Measurements from ENCODE around the gene NAV1.
A peak's percentile ranks its signal among the peaks of the same experiment; 100 is the strongest.
"Not testable (repeated sequence)": the region's sequence is repeated elsewhere in the genome, so short reads cannot be mapped to it uniquely, and the experiment has no call there.

The NAV1 gene

GRCh38 chr1:201518071-201518470, 20.9 kb upstream of the NAV1 start:
- H3K4me3 ChIP-seq (ENCODE audit: low read depth, low read length), result no peak overlapping the region

GRCh38 chr1:201520046-201520575, 18.8 kb upstream of the NAV1 start:
- not testable (repeated sequence) for H3K4me3 ChIP-seq (ENCODE audit: low read depth, low read length)

- H3K4me3 ChIP-seq (ENCODE audit: low read depth, low read length), result no peak overlapping the region
Measured at GRCh38 chr1:201525193-201525778, 13.6 kb upstream of the NAV1 start.

GRCh38 chr1:201527879-201528278, 11.0 kb upstream of the NAV1 start:
- no peak overlapping the region for H3K4me3 ChIP-seq (ENCODE audit: low read depth, low read length)

- no peak overlapping the region for H3K4me3 ChIP-seq (ENCODE audit: low read depth, low read length)
Measured at GRCh38 chr1:201528631-201529252, 10.2 kb upstream of the NAV1 start.

- no peak overlapping the region for H3K4me3 ChIP-seq (ENCODE audit: low read depth, low read length)
Measured at GRCh38 chr1:201530741-201531531, 8.0 kb upstream of the NAV1 start.

- no peak overlapping the region for H3K4me3 ChIP-seq (ENCODE audit: low read depth, low read length)
Measured at GRCh38 chr1:201531551-201532425, 7.1 kb upstream of the NAV1 start.

GRCh38 chr1:201533836-201534235, 5.1 kb upstream of the NAV1 start:
- no peak overlapping the region for H3K4me3 ChIP-seq (ENCODE audit: low read depth, low read length)

GRCh38 chr1:201535046-201535918, 3.6 kb upstream of the NAV1 start:
- no peak overlapping the region for H3K4me3 ChIP-seq (ENCODE audit: low read depth, low read length)

- no peak overlapping the region for H3K4me3 ChIP-seq (ENCODE audit: low read depth, low read length)
Measured at GRCh38 chr1:201535919-201536245, 3.0 kb upstream of the NAV1 start.

GRCh38 chr1:201536558-201536957, 2.4 kb upstream of the NAV1 start:
- no peak overlapping the region for H3K4me3 ChIP-seq (ENCODE audit: low read depth, low read length)

GRCh38 chr1:201537028-201537427, 1.9 kb upstream of the NAV1 start:
- no peak overlapping the region for H3K4me3 ChIP-seq (ENCODE audit: low read depth, low read length)

GRCh38 chr1:201537467-201537866, 1.5 kb upstream of the NAV1 start:
- no peak overlapping the region for H3K4me3 ChIP-seq (ENCODE audit: low read depth, low read length)

- peak overlapping the region; percentile 63 for H3K4me3 ChIP-seq (ENCODE audit: low read depth, low read length)
Measured at GRCh38 chr1:201537891-201538611, 876 bp upstream of the NAV1 start.

GRCh38 chr1:201539561-201540431, 869 bp downstream of the NAV1 start:
- peak overlapping the region; percentile 63 for H3K4me3 ChIP-seq (ENCODE audit: low read depth, low read length)

- no peak overlapping the region for H3K4me3 ChIP-seq (ENCODE audit: low read depth, low read length)
Measured at GRCh38 chr1:201540846-201541735, 2.2 kb downstream of the NAV1 start.

GRCh38 chr1:201542309-201543035, 3.5 kb downstream of the NAV1 start:
- H3K4me3 ChIP-seq (ENCODE audit: low read depth, low read length), result no peak overlapping the region

Data from iPS-11a (cell line).